GM12891 (cell line): Measurements from ENCODE around the gene TXNDC5. TPM values are rescaled to one million over a fixed set of nuclear protein-coding genes. Genes with fewer than 3 reads are reported as not detected.

Experiments used
- DNase-seq: peaks from one replicate; pipeline ENCODE4 v3.0.0; 2011; ENCODE audit warnings: low spot score; ENCODE audit not compliant: insufficient read length
- FAIRE-seq: peaks from 2 replicates; lab custom pipeline; 2011; peaks lifted over from hg19 to GRCh38; lab: Jason Lieb, UNC
- PAX5 ChIP-seq: IDR thresholded peaks from 2 replicates; pipeline ENCODE4 v1.6.1; 2011; ENCODE audit warnings: low read length, moderate library complexity, mild to moderate bottlenecking; ENCODE audit not compliant: insufficient read depth, severe bottlenecking
- POLR2A ChIP-seq: IDR thresholded peaks from 2 replicates; pipeline ENCODE4 v1.6.1; 2011; ENCODE audit warnings: low read depth, low read length, control low read depth
- POLR2AphosphoS5 ChIP-seq: IDR thresholded peaks from 2 replicates; pipeline ENCODE4 v1.6.1; 2011; ENCODE audit warnings: low read depth, low read length, control low read depth
- POU2F2 ChIP-seq: IDR thresholded peaks from 2 replicates; pipeline ENCODE4 v1.6.1; 2011; ENCODE audit warnings: low read depth, mild to moderate bottlenecking, control low read depth, low read length, moderate library complexity
- SPI1 ChIP-seq: IDR thresholded peaks from 2 replicates; pipeline ENCODE4 v1.6.1; 2011; ENCODE audit warnings: low read depth, low read length, control low read depth
- TAF1 ChIP-seq: IDR thresholded peaks from 2 replicates; pipeline ENCODE4 v1.6.1; 2011; ENCODE audit warnings: low read depth, low read length, control low read depth
- polyA plus RNA-seq: library from polyadenylated mRNA; unstranded; fragments of >200 nt; gene quantifications from one replicate; pipeline ENCODE4 v1.2.1, GENCODE V29; 2012; ENCODE audit warnings: low read depth, missing spikeins, inconsistent platforms; ENCODE audit not compliant: missing spikeins

The TXNDC5 gene
- polyA plus RNA-seq: 41.0 TPM

DNA sequence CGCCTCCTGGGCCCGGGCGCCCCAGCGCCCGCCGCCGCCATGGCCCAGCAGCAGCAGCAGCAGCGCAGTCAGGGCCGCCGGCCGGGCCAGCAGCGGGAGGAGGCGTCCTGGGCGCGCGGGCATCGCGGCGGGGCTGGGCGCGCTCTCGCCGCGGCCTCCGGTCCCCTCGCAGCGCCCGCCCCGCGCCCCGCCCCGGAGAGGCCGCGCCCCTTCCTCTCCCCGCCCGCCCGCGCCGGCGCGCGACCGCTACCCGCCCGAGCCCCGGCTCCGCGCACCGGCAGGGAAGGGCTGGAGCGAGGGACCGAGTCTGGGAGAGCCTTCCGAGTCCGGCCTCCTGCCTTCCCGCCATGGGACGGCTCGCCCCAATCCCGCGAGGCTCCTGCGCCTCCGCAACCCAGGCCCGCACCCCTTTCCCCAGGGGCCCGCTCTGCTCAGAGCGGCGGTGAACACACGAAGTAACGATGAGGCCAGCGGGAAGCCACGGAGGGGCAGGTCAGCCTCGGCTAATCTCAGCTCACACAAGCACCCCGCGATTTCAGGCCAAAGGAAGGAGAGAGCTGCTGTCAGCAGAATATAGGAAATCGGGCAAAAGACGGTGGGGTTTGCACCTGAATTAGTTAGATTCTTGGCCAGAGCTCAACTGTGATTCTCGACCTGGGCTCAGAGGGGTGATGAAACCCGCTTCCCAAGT is at the start of gene TXNDC5:
TSS of gene TXNDC5 (minus strand) at position 135 of the 691 bp plus-strand sequence. CDS start at position 123, 12 bp downstream.
- FAIRE-seq (peak; percentile 23), DNase-seq (peak; percentile 76)
- TF ChIP-seq POLR2AphosphoS5 (no peak), TAF1 (0 out of 2 replicates have a peak, but pooled peaks have one; percentile 32)

DNA sequence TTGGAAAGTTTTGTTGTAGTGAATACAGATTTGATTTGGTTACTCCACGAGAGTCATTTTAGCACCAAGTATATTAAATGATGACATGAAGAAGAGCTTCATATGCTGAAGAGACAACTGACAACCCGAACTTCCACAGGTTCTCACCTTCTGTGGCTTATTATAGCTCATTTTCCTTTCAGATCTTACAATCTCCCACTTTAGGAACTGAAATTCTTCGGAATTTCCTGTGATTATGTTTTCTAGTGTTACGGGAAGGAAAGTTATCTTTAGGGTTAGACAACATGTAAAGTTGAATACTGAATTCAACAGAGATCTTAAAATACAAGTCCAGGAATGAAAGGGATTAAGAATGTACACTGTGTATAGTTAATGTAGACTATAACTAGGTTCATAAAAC is 49.6 kb upstream of the TXNDC5 start:
- no peak for TF ChIP-seq POLR2A
- TF ChIP-seq POU2F2: no peak
- TF ChIP-seq POLR2AphosphoS5: no peak
- TF ChIP-seq TAF1: no peak
- TF ChIP-seq PAX5: no peak
- TF ChIP-seq SPI1: no peak
- FAIRE-seq (no peak), DNase-seq (no peak)

DNA sequence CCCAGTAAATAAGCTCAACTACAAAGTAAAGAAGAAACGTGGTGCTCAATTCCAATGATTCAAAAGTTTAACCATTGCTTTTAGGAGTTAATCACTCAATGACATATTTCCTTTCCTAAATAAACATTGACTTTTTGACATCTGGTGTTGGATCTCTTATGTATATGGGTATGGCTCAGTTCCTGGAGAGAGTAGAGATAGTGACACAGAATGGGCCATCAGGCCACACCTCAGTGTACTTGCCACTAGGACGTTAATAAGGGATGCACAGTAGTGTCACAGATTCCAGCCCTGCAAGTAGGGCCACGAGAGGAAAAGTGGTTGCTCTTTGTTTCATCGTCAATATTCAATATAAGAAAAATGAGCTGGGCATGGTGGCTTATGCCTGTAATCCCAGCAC is 48.9 kb upstream of the TXNDC5 start:
- FAIRE-seq (peak; percentile 61), DNase-seq (no peak)
- TF ChIP-seq POU2F2 (no peak), POLR2AphosphoS5 (no peak), SPI1 (no peak), POLR2A (no peak), TAF1 (no peak), PAX5 (no peak)

DNA sequence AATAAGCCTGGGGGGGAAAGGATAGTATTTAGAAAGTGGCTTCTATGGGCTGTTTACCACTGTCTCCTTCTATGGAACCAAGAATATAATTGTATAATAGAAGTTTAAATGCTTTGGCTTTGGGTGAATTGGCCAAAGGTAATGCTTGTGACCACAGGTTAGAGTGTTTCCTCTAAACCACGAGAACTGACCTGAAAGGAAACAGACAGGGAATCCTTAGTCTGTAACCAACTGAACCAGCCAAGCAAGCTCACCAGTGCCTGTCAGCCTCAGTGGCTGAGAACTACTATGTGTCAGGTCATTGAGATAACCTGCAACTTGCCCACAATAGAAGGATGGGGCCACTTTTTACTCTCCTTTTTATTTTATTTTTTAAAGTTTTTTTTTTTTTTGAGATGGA is 47.9 kb upstream of the TXNDC5 start:
- TF ChIP-seq TAF1: no peak
- no peak for TF ChIP-seq SPI1
- no peak for TF ChIP-seq POLR2A
- TF ChIP-seq POLR2AphosphoS5: no peak
- TF ChIP-seq POU2F2: no peak
- no peak for TF ChIP-seq PAX5
- FAIRE-seq: peak; percentile 78
- DNase-seq: no peak

DNA sequence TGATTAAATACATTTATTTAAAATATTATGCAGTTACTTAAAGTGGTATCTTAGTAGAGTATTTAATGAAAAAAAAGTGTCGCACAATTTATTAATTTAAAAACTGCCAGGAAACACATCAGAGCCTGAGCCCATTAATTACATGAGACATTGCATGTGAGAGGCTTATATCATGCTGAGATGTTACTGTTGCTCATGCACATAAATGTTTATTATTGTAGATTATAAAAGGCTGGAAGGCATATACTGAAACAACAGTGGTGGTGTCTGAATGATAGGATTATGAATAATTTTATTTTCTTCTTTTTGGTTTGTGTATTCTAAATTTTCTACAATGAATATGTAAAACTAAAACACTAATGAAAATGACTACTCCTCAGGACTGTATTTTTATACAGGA is 45.7 kb upstream of the TXNDC5 start:
- no peak for FAIRE-seq
- TF ChIP-seq PAX5: no peak
- no peak for TF ChIP-seq POU2F2
- no peak for TF ChIP-seq POLR2AphosphoS5
- no peak for DNase-seq

DNA sequence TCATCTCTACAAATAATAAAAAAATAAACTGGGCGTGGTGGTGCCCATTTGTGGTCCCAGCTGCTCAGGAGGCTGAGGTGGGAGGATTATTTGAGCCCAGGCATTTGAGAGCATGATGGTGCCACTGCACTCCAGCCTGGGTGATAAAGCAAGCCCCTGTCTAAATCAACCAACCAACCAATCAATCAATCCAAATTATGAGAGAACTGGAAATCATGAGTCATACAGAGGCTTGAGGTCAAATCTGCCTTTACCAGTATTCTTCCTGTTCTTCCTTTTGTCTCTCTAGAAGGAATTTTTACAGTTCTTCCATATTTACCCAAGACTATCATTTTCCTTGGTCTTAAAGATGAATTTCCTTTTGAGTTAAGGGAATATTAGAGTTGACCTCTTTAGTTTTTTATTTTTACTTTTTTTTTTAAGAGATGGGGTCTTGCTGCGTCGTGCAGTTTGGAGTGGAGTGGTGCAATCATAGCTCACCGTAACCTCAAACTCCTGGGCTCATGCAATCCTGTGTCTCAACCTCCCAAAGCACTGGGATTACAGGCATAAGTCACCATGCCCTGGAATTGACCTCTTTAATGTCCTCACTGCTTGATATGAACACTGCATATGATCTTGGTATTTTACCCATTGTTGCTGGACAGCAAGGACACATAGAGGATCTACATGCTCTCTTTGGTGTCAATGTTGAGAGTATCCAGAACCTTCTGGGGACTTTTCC is 44.1 kb upstream of the TXNDC5 start:
- no peak for DNase-seq
- FAIRE-seq: no peak
- TF ChIP-seq PAX5 (no peak), POLR2A (no peak), POLR2AphosphoS5 (no peak), POU2F2 (no peak), TAF1 (no peak), SPI1 (no peak)

DNA sequence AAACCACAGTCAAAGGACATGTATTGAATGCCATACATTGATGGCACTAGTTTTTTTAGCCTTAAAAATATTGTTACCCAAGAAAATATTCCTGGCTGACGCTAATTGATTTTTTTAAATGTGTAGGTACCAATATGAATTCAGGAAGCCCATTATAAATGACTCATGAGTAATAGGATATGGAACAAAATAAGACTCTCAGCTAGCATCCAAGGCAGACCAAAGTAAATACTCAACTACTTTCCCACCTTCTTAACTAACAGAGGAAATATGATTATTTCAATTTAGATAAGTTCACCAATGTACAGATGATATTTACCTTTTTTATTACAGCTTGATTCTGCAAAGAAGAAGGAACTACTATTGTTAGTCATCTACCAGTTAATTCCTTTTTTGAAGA is 43.2 kb upstream of the TXNDC5 start:
- no peak for TF ChIP-seq TAF1
- no peak for TF ChIP-seq POLR2AphosphoS5
- no peak for TF ChIP-seq POU2F2
- TF ChIP-seq PAX5: no peak
- TF ChIP-seq POLR2A: no peak
- TF ChIP-seq SPI1: no peak
- DNase-seq (no peak), FAIRE-seq (no peak)

DNA sequence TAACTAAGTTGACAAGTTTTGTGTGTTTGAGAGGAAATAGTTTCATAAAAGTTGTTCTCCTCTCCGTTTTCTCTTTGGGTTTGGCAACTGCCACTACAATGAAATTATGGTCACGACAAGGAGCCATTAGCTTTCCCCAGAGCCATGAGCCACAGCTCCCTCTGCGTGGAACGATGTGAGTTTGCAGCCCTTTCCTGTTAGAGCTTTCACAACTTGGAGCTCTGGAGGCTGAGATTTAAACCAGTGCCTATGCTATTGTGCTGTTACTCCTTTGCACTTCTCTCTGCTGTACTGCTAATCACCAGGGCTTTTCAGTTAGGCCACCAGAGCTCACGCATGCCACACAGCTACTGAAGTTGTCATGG is 29.3 kb upstream of the TXNDC5 start:
- FAIRE-seq (no peak), DNase-seq (no peak)
- TF ChIP-seq TAF1 (no peak), PAX5 (no peak), POLR2A (no peak), POLR2AphosphoS5 (no peak), SPI1 (no peak), POU2F2 (no peak)

DNA sequence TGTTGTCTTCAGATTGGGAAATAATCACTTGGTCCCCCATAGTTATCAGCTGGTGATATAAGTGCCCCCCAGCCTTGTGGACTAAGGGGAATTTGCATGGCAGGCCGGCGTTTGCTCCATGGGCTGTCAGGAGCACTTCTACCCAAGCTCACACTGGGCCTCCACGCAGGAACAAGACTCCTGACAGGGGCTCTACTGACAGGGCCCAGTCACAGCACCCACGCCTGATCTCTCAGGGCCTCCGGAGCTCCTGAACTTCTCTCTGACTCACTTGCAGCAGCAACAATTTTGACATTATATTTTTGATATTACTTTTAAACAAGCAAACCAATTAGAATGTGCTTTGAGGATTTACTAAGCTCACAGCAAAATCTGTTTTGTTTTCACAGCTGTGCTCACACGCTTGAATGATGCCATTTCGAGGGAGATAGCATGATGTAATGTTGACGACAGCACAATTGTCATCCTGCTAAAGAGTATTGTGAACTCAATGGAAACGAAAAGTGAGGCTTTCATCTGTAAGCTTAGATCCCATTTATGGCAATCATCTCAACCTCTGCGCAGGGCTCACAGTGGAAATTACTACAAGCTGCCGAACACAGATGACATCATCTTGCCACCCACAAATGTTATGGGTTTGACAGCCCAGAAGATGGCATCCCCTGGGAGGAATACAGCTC is 28.7 kb upstream of the TXNDC5 start:
- DNase-seq (no peak), FAIRE-seq (peak; percentile 13)
- TF ChIP-seq POLR2A (no peak), POU2F2 (no peak), SPI1 (no peak), PAX5 (no peak), POLR2AphosphoS5 (no peak), TAF1 (no peak)

DNA sequence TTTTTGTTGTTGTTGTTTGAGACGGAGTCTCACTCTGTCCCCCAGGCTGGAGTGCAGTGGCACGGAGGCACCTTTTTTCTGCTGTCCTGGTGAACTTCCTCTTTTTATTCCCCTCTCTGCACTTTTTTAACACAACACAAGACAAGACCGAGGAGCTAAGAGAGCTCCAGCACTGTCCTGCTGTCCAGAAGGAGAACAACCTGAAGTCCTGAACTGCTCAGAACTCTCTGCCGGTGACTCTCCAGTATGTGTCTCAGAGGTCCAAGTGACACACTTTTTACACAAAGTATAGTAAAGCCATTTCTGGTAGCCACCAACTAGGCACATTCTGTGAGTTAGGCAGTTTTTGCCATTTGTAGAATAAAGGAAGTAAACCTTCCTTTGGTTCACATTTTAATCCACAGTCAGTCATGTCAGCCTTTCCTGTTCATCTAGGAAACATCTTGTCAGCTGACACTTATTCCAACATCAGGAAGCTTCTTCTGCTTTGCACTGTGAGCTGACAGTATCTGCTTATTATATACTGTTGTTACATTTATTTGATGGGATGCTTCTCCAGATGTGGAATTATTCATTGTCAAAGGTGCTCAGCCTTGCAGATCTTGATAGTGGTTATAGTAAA is 28.1 kb upstream of the TXNDC5 start:
- TF ChIP-seq POU2F2 (no peak), POLR2A (no peak), TAF1 (no peak), POLR2AphosphoS5 (no peak), SPI1 (no peak), PAX5 (no peak)
- DNase-seq (no peak), FAIRE-seq (no peak)
